Islet of Langerhans (tissue), 1 donor: ENCODE measurements around the gene ITPRIPL1.
"Not testable (repeated sequence)": the region's sequence is repeated elsewhere in the genome, so short reads cannot be mapped to it uniquely, and the experiment has no call there.

Experiments used
- FAIRE-seq: peaks from one replicate; lab custom pipeline; 2011; peaks lifted over from hg19 to GRCh38; lab: Jason Lieb, UNC

The ITPRIPL1 gene

GRCh38 chr2:96325041-96325883 is at the start of gene ITPRIPL1:
ITPRIPL1 (plus strand) TSS chr2:96325317; CDS start chr2:96325840, 523 bp downstream.
- no peak for FAIRE-seq

GRCh38 chr2:96276787-96277499 is 48.2 kb upstream of the ITPRIPL1 start:
- no peak for FAIRE-seq

GRCh38 chr2:96287273-96287856 is 37.8 kb upstream of the ITPRIPL1 start:
- FAIRE-seq, result no peak

- FAIRE-seq, result no peak
Measured at GRCh38 chr2:96291751-96292150, 33.4 kb upstream of the ITPRIPL1 start.

- FAIRE-seq, result not testable (repeated sequence)
Measured at GRCh38 chr2:96294271-96294670, 30.8 kb upstream of the ITPRIPL1 start.

GRCh38 chr2:96296925-96297324 is 28.2 kb upstream of the ITPRIPL1 start:
- no peak for FAIRE-seq

- no peak for FAIRE-seq
Measured at GRCh38 chr2:96301865-96302264, 23.3 kb upstream of the ITPRIPL1 start.

- no peak for FAIRE-seq
Measured at GRCh38 chr2:96304606-96305005, 20.5 kb upstream of the ITPRIPL1 start.

- no peak for FAIRE-seq
Measured at GRCh38 chr2:96305091-96305978, 19.8 kb upstream of the ITPRIPL1 start, which contains the start of gene SNRNP200. SNRNP200 (minus strand) TSS chr2:96305546; CDS start chr2:96305437, 109 bp downstream.

GRCh38 chr2:96305979-96306308 is 19.2 kb upstream of the ITPRIPL1 start:
- no peak for FAIRE-seq

GRCh38 chr2:96306370-96306769 is 18.7 kb upstream of the ITPRIPL1 start:
- no peak for FAIRE-seq

- no peak for FAIRE-seq
Measured at GRCh38 chr2:96308248-96308647, 16.9 kb upstream of the ITPRIPL1 start.

GRCh38 chr2:96315005-96315399 is 10.1 kb upstream of the ITPRIPL1 start:
- FAIRE-seq, result no peak

GRCh38 chr2:96315400-96316071 is 9.6 kb upstream of the ITPRIPL1 start:
- FAIRE-seq, result no peak

- no peak for FAIRE-seq
Measured at GRCh38 chr2:96316999-96317398, 8.1 kb upstream of the ITPRIPL1 start.

- FAIRE-seq, result no peak
Measured at GRCh38 chr2:96317584-96317997, 7.5 kb upstream of the ITPRIPL1 start.

GRCh38 chr2:96318723-96319122 is 6.4 kb upstream of the ITPRIPL1 start:
- FAIRE-seq, result no peak

- no peak for FAIRE-seq
Measured at GRCh38 chr2:96319396-96319795, 5.7 kb upstream of the ITPRIPL1 start.

- FAIRE-seq, result no peak
Measured at GRCh38 chr2:96320326-96320725, 4.8 kb upstream of the ITPRIPL1 start.

- FAIRE-seq, result no peak
Measured at GRCh38 chr2:96320728-96321622, 4.1 kb upstream of the ITPRIPL1 start.
